Measurements from ENCODE around the gene AQP1. TPM values are rescaled to one million over a fixed set of nuclear protein-coding genes. Genes with fewer than 3 reads are reported as not detected.

Gene AQP1
- total RNA-seq, 1 donor from 2014 or later, result 1.4 TPM

DNA sequence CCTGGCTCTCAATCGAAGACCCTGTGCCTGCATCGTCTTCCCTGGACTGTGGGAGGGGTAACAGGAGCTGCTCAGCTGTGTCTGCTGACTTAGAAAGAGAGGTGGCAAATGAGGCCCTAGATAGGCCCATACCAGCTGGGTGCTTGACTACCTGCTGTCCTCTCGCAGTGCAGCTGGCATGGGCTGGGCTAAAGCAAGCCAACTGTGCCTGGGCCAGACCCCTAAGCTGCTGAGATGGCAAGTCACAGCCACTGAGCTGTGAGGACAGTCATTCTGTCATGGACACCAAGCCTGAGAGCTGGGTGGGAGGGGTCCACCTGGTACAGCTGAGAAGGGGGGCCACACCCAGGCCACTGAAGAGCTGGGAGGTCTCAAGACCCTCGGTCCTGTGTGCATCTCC, 45.8 kb upstream of the AQP1 start:
- Mint-ChIP-seq H3K4me3 (no peak overlapping the region), H3K4me1 (peaks cover 7% of the 10 kb centered on the region), H3K27ac (ENCODE audit: unreplicated experiment) (no peak overlapping the region), H3K9me3 (no peaks in the 10 kb centered on the region), H3K27me3 (ENCODE audit: low read depth) (no peaks in the 10 kb centered on the region), H3K36me3 (ENCODE audit: low read depth) (no peaks in the 10 kb centered on the region)
- no peak for DNase-seq (ENCODE audit: low read depth, low spot score)
- TF ChIP-seq, protein P1, sequence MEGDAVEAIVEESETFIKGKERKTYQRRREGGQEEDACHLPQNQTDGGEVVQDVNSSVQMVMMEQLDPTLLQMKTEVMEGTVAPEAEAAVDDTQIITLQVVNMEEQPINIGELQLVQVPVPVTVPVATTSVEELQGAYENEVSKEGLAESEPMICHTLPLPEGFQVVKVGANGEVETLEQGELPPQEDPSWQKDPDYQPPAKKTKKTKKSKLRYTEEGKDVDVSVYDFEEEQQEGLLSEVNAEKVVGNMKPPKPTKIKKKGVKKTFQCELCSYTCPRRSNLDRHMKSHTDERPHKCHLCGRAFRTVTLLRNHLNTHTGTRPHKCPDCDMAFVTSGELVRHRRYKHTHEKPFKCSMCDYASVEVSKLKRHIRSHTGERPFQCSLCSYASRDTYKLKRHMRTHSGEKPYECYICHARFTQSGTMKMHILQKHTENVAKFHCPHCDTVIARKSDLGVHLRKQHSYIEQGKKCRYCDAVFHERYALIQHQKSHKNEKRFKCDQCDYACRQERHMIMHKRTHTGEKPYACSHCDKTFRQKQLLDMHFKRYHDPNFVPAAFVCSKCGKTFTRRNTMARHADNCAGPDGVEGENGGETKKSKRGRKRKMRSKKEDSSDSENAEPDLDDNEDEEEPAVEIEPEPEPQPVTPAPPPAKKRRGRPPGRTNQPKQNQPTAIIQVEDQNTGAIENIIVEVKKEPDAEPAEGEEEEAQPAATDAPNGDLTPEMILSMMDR (conservative IDR thresholded peaks at IDR 0.05), result no peak

DNA sequence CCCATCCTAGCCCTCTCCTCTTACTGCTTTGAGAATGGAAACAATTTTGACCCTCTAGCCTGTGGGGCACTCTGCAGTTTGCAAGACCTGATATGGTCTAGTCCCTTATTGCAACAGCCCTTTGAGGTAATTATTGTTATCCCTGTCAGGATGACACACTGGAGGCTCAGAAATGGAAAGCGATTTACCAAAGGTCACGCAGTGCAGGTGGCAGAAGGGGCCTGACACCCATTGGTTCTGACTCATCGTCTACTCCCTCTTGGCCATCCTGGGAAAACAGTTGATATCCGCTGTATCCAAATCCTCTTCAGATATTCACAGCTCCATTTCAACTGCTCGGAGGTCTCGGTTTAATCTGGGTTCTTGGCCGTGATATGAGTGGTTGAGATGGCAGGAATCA, 44.7 kb upstream of the AQP1 start:
- no peak overlapping the region for H3K27ac Mint-ChIP-seq (ENCODE audit: unreplicated experiment)
- H3K36me3 Mint-ChIP-seq (ENCODE audit: low read depth), result no peaks in the 10 kb centered on the region
- H3K4me3 Mint-ChIP-seq, result no peak overlapping the region
- TF ChIP-seq, protein P1 (conservative IDR thresholded peaks at IDR 0.05), result no peak
- no peaks in the 10 kb centered on the region for H3K27me3 Mint-ChIP-seq (ENCODE audit: low read depth)
- DNase-seq (ENCODE audit: low read depth, low spot score), result no peak
- H3K4me1 Mint-ChIP-seq, result peaks cover 7% of the 10 kb centered on the region
- no peaks in the 10 kb centered on the region for H3K9me3 Mint-ChIP-seq

DNA sequence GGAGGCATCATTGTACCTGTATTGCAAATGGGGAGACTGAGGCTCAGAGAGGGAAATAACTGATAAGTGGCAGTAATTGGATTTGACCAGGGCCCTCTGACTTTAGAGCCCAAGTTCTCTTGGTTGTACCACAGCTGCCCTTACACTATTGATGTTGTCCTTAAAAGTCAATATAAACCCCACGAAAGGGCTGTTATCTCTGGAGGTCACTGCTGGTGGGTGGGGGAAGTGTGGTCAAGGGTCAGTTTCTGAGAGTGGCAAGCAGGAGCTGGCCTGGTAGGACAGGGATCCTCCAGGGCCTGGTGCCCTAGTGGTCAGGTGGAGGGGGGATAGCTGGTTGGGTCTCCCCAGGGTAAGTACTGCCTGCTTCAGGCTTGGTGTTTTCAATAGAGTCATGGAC, 44.2 kb upstream of the AQP1 start:
- Mint-ChIP-seq H3K27me3 (ENCODE audit: low read depth) (no peaks in the 10 kb centered on the region), H3K9me3 (no peaks in the 10 kb centered on the region), H3K4me1 (peaks cover 7% of the 10 kb centered on the region), H3K36me3 (ENCODE audit: low read depth) (no peaks in the 10 kb centered on the region), H3K27ac (ENCODE audit: unreplicated experiment) (no peak overlapping the region), H3K4me3 (no peak overlapping the region)
- no peak for DNase-seq (ENCODE audit: low read depth, low spot score)
- TF ChIP-seq, protein P1 (conservative IDR thresholded peaks at IDR 0.05), result no peak

DNA sequence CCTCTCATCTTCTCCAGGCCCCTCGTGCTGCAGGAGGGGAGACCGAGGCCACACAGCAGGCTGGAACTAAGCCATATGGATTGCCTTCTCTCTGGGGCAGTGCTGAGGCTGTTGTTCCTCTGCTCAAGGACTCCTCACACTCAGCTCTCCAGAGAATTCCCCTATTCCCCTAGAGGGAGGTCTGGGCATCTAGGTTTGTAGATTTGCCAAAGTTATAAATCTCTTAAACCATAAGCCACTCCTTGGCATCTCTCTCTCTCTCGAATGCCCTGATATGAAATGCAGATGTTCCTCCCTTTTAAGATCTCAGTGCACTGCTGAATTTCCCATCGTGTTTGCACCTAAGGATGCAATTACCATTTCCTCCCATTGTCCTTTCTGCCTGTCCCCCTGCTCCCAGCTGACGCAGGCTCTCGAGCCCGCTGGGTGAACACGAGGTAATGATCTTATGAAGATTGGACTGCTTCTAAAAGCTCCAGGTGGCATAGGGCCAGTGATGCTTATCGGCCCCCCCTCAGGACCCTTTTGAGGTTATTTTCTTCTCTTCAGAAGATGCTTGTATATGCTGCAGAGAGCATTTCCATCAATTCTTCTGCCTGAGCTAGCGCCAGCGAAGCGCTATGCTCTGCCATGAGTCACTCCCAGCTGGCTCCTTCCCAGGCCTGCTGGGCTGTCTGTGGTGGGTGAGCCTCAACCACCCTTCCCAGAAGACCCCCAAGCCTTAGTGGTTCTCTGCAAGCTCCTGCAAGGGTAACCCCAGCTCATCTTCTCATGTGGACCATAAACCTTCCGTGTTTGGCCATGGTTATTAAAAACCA, 41.6 kb upstream of the AQP1 start:
- no peak for DNase-seq (ENCODE audit: low read depth, low spot score)
- TF ChIP-seq, protein P1 (conservative IDR thresholded peaks at IDR 0.05), result no peak
- H3K36me3 Mint-ChIP-seq (ENCODE audit: low read depth), result peaks cover 2% of the 10 kb centered on the region
- H3K9me3 Mint-ChIP-seq, result no peaks in the 10 kb centered on the region
- no peaks in the 10 kb centered on the region for H3K4me1 Mint-ChIP-seq
- no peaks in the 10 kb centered on the region for H3K27me3 Mint-ChIP-seq (ENCODE audit: low read depth)
- no peak overlapping the region for H3K4me3 Mint-ChIP-seq
- no peak overlapping the region for H3K27ac Mint-ChIP-seq (ENCODE audit: unreplicated experiment)

DNA sequence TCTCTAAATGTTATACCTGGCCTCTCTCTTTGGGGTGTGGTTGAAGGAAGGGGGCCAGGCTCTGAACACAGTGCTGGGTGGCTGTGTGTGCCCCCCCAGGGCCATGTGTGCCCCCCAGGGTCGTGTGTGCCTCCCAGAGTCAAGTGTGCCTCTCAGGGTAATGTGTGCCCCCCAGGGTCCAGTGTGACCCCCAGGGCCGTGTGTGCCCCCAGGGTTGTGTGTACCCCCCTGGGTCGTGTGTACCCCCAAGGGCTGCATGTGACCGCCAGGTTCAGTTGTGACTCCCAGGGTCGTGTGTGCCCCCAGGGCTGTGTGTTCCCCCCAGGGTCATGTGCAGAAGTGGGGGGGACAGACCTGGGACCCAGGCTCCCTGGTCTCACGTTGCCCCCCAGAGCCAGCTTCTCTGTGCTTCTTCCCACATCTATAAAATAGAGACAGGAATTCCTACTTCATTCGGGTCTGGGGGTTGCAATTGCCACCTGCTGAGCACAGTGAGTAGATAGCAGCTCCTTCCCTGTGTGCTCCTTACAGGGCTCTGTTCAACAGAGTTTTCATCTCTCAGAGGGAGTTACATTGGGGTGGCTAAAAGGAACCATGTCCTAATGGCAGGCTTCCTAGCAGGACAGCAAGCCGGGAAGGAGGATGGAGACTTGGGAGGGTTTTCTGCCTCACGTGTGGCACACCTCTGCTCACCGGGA, 40.7 kb upstream of the AQP1 start:
- Mint-ChIP-seq H3K4me3 (no peak overlapping the region), H3K27ac (ENCODE audit: unreplicated experiment) (no peak overlapping the region), H3K27me3 (ENCODE audit: low read depth) (no peaks in the 10 kb centered on the region), H3K4me1 (no peaks in the 10 kb centered on the region), H3K36me3 (ENCODE audit: low read depth) (peaks cover 10% of the 10 kb centered on the region), H3K9me3 (no peaks in the 10 kb centered on the region)
- DNase-seq (ENCODE audit: low read depth, low spot score), result no peak
- TF ChIP-seq, protein P1 (conservative IDR thresholded peaks at IDR 0.05), result no peak

Measured in neural crest cell (in vitro differentiated cells).